ENCODE measurements around the gene RGCC. TPM values are rescaled to one million over a fixed set of nuclear protein-coding genes. Genes with fewer than 3 reads are reported as not detected.
A peak's percentile ranks its signal among the peaks of the same experiment; 100 is the strongest.

The RGCC gene
- total and polyA plus RNA-seq, 9 of the 15 experiments (the other 6 are each of a cell fraction or from before 2014, with no cell fraction given) = 0.51 to 10.4 (median 5.8) TPM

- no peak for TF ChIP-seq ETS2 (tag; IDR thresholded peaks at IDR 0.05; ENCODE audit: borderline replicate concordance, poor library complexity, severe bottlenecking)
- no peak for TF ChIP-seq FOXJ3 (CRISPR knock-in tag; IDR thresholded peaks at IDR 0.05)
- TF ChIP-seq DEAF1 (CRISPR knock-in tag; IDR thresholded peaks at IDR 0.05) = no peak
- peak; percentile 81 for TF ChIP-seq EGR1 (conservative IDR thresholded peaks at IDR 0.05)
- TF ChIP-seq MITF (IDR thresholded peaks at IDR 0.05) = no peak
- no peak for TF ChIP-seq ZNF316 (IDR thresholded peaks at IDR 0.05)
- peak in 1 of 2 experiments; percentile 58; a peak in 1 of 4 replicates for TF ChIP-seq MNT (conservative IDR thresholded peaks at IDR 0.05)
- peak in 1 of 2 experiments; percentile 47; a peak in 1 of 4 replicates for TF ChIP-seq KDM1A (IDR thresholded peaks at IDR 0.05)
- TF ChIP-seq MIER1 (IDR thresholded peaks at IDR 0.05; ENCODE audit: low read depth) = no peak
- peak; percentile 80 for TF ChIP-seq NCOR1 (IDR thresholded peaks at IDR 0.05)
- peak; percentile 89 for TF ChIP-seq TAL1 (IDR thresholded peaks at IDR 0.05)
- no peak; the same call in 1 of the 2 replicates for TF ChIP-seq SOX6 (IDR thresholded peaks at IDR 0.05)
- no peak for TF ChIP-seq NFIX (CRISPR knock-in tag; IDR thresholded peaks at IDR 0.05; ENCODE audit: low read depth)
- TF ChIP-seq GATAD2A (IDR thresholded peaks at IDR 0.05) = 0 out of 2 replicates have a peak, but pooled peaks have one; percentile 9
- TF ChIP-seq ZFP91 (CRISPR knock-in tag; IDR thresholded peaks at IDR 0.05) = no peak
- no peak for TF ChIP-seq LCOR (CRISPR knock-in tag; IDR thresholded peaks at IDR 0.05)
- TF ChIP-seq IRF2 (CRISPR knock-in tag; IDR thresholded peaks at IDR 0.05) = no peak
- no peak for TF ChIP-seq CGGBP1 (CRISPR knock-in tag; IDR thresholded peaks at IDR 0.05)
- TF ChIP-seq MYNN (IDR thresholded peaks at IDR 0.05) = peak; percentile 70
- TF ChIP-seq MYNN (CRISPR knock-in tag; IDR thresholded peaks at IDR 0.05) = no peak
- no peak for TF ChIP-seq IRF9 (tag; IDR thresholded peaks at IDR 0.05)
- TF ChIP-seq EHMT2 (IDR thresholded peaks at IDR 0.05) = no peak
- no peak for TF ChIP-seq SREBF2 (CRISPR knock-in tag; IDR thresholded peaks at IDR 0.05)
Measured at GRCh38 chr13:41463838-41464602, 6.7 kb downstream of the RGCC start (continued).

Measured in K562 (cell line).